ENCODE data around the gene UFC1.
A peak's percentile ranks its signal among the peaks of the same experiment; 100 is the strongest.

Gene UFC1

DNA sequence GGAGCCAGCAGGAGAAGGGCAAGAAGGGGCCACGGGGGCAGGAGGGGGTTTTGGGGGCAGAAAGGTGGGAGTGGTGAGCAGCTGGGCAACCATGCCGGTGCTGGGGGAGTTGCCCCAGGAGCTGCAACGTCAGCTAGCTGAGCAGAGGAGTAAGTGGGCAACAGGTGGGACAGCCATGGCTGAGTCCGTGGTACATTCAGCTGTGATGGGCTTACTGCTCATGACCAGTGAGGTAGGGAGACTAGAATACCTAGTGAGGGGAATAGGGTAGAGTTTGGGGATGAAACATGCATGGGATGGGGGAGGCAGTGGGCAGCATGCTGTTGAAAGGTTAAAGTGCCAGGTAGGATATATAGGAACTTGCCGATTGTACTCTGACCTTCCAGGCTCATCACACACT is 7.9 kb downstream of the UFC1 start:
- peaks cover 0 to 41% (median 35%) of the 10 kb centered on the region in 4 experiments for H3K4me1 ChIP-seq (ENCODE audit: control extremely low read depth in 1 of 4, control insufficient read depth in 4 of 4, insufficient read depth in 4 of 4, low read length in 3 of 4)
- H3K27me3 ChIP-seq (replicated peaks in 2 of 5; ENCODE audit: control insufficient read depth in 4 of 5, insufficient read depth in 5 of 5, low read length in 4 of 5): no peaks in the 10 kb centered on the region
- CTCF ChIA-PET: interaction anchor here (1.1 to 1.7 kb wide), 5 partner anchors 10 to 152 kb away, joined by 3 to 12 read pairs (median 3); partner anchors contain the start of genes ADAMTS4, ARHGAP30 and SDHC
- no peak overlapping the region for H3K4me3 ChIP-seq (ENCODE audit: control insufficient read depth in 1 of 7, extremely low read depth in 1 of 7, insufficient read depth in 4 of 7, low read depth in 2 of 7, low read length in 6 of 7)
- DNase-seq: no peak
- H3K27ac ChIP-seq (ENCODE audit: insufficient read depth in 1 of 2, low read depth in 1 of 2, low read length in 2 of 2, poor library complexity in 1 of 2, severe bottlenecking in 2 of 2): peak overlapping the region in 1 of 2 experiments; percentile 90
- WGBS (ENCODE audit: insufficient coverage): 96% methylated on average over 4 of the region's 5 CpGs
- no peaks in the 10 kb centered on the region for H3K9me3 ChIP-seq (ENCODE audit: control extremely low read depth in 1 of 5, control insufficient read depth in 4 of 5, insufficient read depth in 2 of 5, low read depth in 1 of 5, low read length in 4 of 5)
- peaks cover 8 to 66% (median 32%) of the 10 kb centered on the region in 4 experiments for H3K36me3 ChIP-seq (ENCODE audit: control insufficient read depth in 4 of 4, insufficient read depth in 4 of 4, low read length in 3 of 4)
- POLR2A ChIA-PET: no interaction called here

DNA sequence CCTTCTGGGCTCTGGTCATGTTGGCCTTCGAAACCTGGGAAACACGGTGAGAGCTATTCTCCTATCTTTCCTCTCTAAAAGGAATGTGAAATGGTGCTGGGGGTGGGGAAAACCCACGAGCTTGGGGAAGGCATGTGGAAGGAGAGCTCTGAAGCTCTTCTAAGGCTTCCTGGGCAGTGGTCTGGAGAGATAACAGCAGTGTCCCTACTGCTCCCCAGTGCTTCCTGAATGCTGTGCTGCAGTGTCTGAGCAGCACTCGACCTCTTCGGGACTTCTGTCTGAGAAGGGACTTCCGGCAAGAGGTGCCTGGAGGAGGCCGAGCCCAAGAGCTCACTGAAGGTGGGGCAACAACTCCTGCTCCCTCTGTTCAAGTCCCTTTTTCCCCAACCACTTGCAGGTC is 8.3 kb downstream of the UFC1 start:
- CTCF ChIA-PET: interaction anchor here (1.1 to 1.7 kb wide), 5 partner anchors 9 to 152 kb away, joined by 3 to 12 read pairs (median 3); partner anchors contain the start of genes ADAMTS4, ARHGAP30 and SDHC
- H3K27ac ChIP-seq (ENCODE audit: insufficient read depth in 1 of 2, low read depth in 1 of 2, low read length in 2 of 2, poor library complexity in 1 of 2, severe bottlenecking in 2 of 2): peak overlapping the region in 1 of 2 experiments; percentile 28
- POLR2A ChIA-PET: no interaction called here
- no peak for DNase-seq
- H3K4me3 ChIP-seq (ENCODE audit: control insufficient read depth in 1 of 7, extremely low read depth in 1 of 7, insufficient read depth in 4 of 7, low read depth in 2 of 7, low read length in 6 of 7): no peak overlapping the region
- no peaks in the 10 kb centered on the region for H3K9me3 ChIP-seq (ENCODE audit: control extremely low read depth in 1 of 5, control insufficient read depth in 4 of 5, insufficient read depth in 2 of 5, low read depth in 1 of 5, low read length in 4 of 5)
- H3K27me3 ChIP-seq (replicated peaks in 2 of 5; ENCODE audit: control insufficient read depth in 4 of 5, insufficient read depth in 5 of 5, low read length in 4 of 5): no peaks in the 10 kb centered on the region
- WGBS (ENCODE audit: insufficient coverage): 93% methylated on average over 5 of the region's 7 CpGs
- peaks cover 0 to 45% (median 39%) of the 10 kb centered on the region in 4 experiments for H3K4me1 ChIP-seq (ENCODE audit: control extremely low read depth in 1 of 4, control insufficient read depth in 4 of 4, insufficient read depth in 4 of 4, low read length in 3 of 4)
- peaks cover 8 to 62% (median 30%) of the 10 kb centered on the region in 4 experiments for H3K36me3 ChIP-seq (ENCODE audit: control insufficient read depth in 4 of 4, insufficient read depth in 4 of 4, low read length in 3 of 4)

DNA sequence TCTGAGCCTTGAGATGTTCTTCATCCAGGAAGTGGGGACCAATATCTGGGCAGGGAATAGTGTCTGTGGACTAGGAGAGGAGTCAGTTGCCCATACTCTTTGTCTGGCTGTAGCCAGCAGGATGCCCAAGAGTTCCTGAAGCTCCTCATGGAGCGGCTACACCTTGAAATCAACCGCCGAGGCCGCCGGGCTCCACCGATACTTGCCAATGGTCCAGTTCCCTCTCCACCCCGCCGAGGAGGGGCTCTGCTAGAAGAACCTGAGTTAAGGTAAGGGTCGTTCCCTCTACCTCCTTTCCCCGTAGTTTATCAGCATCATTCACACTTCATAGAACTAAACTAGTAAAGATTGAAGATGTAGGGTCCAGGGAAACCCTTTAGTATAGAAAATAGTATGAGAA is 9.0 kb downstream of the UFC1 start:
- Histone ChIP-seq H3K4me3 (ENCODE audit: control insufficient read depth in 1 of 7, extremely low read depth in 1 of 7, insufficient read depth in 4 of 7, low read depth in 2 of 7, low read length in 6 of 7) (no peak overlapping the region), H3K36me3 (ENCODE audit: control insufficient read depth in 4 of 4, insufficient read depth in 4 of 4, low read length in 3 of 4) (peaks cover 3 to 57% (median 25%) of the 10 kb centered on the region in 4 experiments), H3K9me3 (ENCODE audit: control extremely low read depth in 1 of 5, control insufficient read depth in 4 of 5, insufficient read depth in 2 of 5, low read depth in 1 of 5, low read length in 4 of 5) (no peaks in the 10 kb centered on the region), H3K27ac (ENCODE audit: insufficient read depth in 1 of 2, low read depth in 1 of 2, low read length in 2 of 2, poor library complexity in 1 of 2, severe bottlenecking in 2 of 2) (no peak overlapping the region), H3K27me3 (replicated peaks in 2 of 5; ENCODE audit: control insufficient read depth in 4 of 5, insufficient read depth in 5 of 5, low read length in 4 of 5) (no peaks in the 10 kb centered on the region), H3K4me1 (ENCODE audit: control extremely low read depth in 1 of 4, control insufficient read depth in 4 of 4, insufficient read depth in 4 of 4, low read length in 3 of 4) (peaks cover 3 to 48% (median 42%) of the 10 kb centered on the region in 4 experiments)
- ChIA-PET POLR2A (no interaction called here), CTCF (interaction anchor here (1.1 to 1.7 kb wide), 4 partner anchors 9 to 92 kb away, joined by 3 to 12 read pairs (median 4); partner anchors contain the start of genes ADAMTS4 and ARHGAP30)
- 91% methylated on average over 5 of the region's 10 CpGs for WGBS (ENCODE audit: insufficient coverage)
- DNase-seq: no peak

DNA sequence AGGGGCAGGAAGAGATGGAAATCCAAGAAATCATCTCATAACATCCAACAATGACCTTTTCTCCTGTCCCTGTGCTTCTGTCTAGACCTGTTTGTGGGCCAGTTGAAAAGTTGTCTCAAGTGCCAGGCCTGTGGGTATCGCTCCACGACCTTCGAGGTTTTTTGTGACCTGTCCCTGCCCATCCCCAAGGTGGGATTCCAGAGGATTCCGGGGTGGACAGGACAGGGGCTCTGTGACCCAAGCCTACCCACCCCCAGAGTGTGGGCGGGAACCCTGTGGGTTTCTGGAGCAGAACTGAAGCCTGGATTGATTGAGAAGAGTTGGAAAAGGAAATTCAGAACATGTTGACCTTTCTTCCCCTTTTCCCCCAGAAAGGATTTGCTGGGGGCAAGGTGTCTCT is 10.0 kb downstream of the UFC1 start:
- Histone ChIP-seq H3K4me1 (ENCODE audit: control extremely low read depth in 1 of 4, control insufficient read depth in 4 of 4, insufficient read depth in 4 of 4, low read length in 3 of 4) (peaks cover 3 to 44% (median 39%) of the 10 kb centered on the region in 4 experiments), H3K4me3 (ENCODE audit: control insufficient read depth in 1 of 7, extremely low read depth in 1 of 7, insufficient read depth in 4 of 7, low read depth in 2 of 7, low read length in 6 of 7) (no peak overlapping the region), H3K9me3 (ENCODE audit: control extremely low read depth in 1 of 5, control insufficient read depth in 4 of 5, insufficient read depth in 2 of 5, low read depth in 1 of 5, low read length in 4 of 5) (no peaks in the 10 kb centered on the region), H3K27ac (ENCODE audit: insufficient read depth in 1 of 2, low read depth in 1 of 2, low read length in 2 of 2, poor library complexity in 1 of 2, severe bottlenecking in 2 of 2) (peak overlapping the region in 1 of 2 experiments; percentile 98), H3K27me3 (replicated peaks in 2 of 5; ENCODE audit: control insufficient read depth in 4 of 5, insufficient read depth in 5 of 5, low read length in 4 of 5) (no peaks in the 10 kb centered on the region), H3K36me3 (ENCODE audit: control insufficient read depth in 4 of 4, insufficient read depth in 4 of 4, low read length in 3 of 4) (peaks cover 0 to 52% (median 22%) of the 10 kb centered on the region in 4 experiments)
- POLR2A ChIA-PET: no interaction called here
- CTCF ChIA-PET: interaction anchor here (2.2 to 6.1 kb wide), 3 partner anchors 9 to 14 kb away, joined by 10 to 45 read pairs (median 12); partner anchors contain the start of genes B4GALT3 and UFC1
- WGBS (ENCODE audit: insufficient coverage): 100% methylated on average over 4 of the region's 5 CpGs
- DNase-seq: no peak

DNA sequence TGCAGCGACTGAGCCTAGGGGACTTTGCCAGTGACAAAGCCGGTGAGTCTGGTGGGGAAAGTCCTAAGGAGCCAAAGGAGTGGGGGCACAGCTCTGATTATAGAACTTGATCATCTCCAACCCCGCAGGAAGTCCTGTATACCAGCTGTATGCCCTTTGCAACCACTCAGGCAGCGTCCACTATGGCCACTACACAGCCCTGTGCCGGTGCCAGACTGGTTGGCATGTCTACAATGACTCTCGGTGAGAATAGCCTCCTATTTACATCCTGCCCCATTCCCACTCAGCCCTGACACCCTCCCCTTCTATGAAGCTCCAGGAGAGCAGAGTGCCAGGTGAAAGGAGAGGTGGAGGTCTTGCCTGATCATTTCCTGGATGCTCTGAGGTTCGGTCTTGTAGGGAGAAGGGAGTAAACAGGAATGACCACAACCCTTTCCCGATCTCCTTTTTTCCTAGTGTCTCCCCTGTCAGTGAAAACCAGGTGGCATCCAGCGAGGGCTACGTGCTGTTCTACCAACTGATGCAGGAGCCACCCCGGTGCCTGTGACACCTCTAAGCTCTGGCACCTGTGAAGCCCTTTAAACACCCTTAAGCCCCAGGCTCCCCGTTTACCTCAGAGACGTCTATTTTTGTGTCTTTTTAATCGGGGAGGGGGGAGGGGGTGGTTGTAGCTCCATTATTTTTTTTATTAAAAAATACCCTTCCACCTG is 11.3 kb downstream of the UFC1 start:
- ChIA-PET CTCF (interaction anchor here (0.8 to 6.1 kb wide), 19 partner anchors 7 to 217 kb away, joined by 3 to 45 read pairs (median 6); partner anchors contain the start of genes ADAMTS4, B4GALT3, CFAP126 and KLHDC9), POLR2A (interaction anchor here (0.6 to 1.8 kb wide), 4 partner anchors 12 to 144 kb away, joined by 3 to 12 read pairs (median 4); partner anchors contain the start of genes B4GALT3, DEDD, F11R and UFC1)
- Histone ChIP-seq H3K36me3 (ENCODE audit: control insufficient read depth in 4 of 4, insufficient read depth in 4 of 4, low read length in 3 of 4) (peaks cover 5 to 56% (median 33%) of the 10 kb centered on the region in 4 experiments), H3K9me3 (ENCODE audit: control extremely low read depth in 1 of 5, control insufficient read depth in 4 of 5, insufficient read depth in 2 of 5, low read depth in 1 of 5, low read length in 4 of 5) (no peaks in the 10 kb centered on the region), H3K27ac (ENCODE audit: insufficient read depth in 1 of 2, low read depth in 1 of 2, low read length in 2 of 2, poor library complexity in 1 of 2, severe bottlenecking in 2 of 2) (peak overlapping the region; percentile 97 to 98), H3K4me3 (ENCODE audit: control insufficient read depth in 1 of 7, extremely low read depth in 1 of 7, insufficient read depth in 4 of 7, low read depth in 2 of 7, low read length in 6 of 7) (peak overlapping the region in 5 of 7 experiments; percentile 74 to 91 (median 77)), H3K4me1 (ENCODE audit: control extremely low read depth in 1 of 4, control insufficient read depth in 4 of 4, insufficient read depth in 4 of 4, low read length in 3 of 4) (peaks cover 3 to 37% (median 31%) of the 10 kb centered on the region in 4 experiments), H3K27me3 (replicated peaks in 2 of 5; ENCODE audit: control insufficient read depth in 4 of 5, insufficient read depth in 5 of 5, low read length in 4 of 5) (no peaks in the 10 kb centered on the region)
- no peak for DNase-seq
- WGBS (ENCODE audit: insufficient coverage): 100% methylated on average over 10 of the region's 14 CpGs

GRCh38 chr1:161165742-161166668 is 12.2 kb downstream of the UFC1 start, which contains the start of gene PPOX:
PPOX (plus strand) TSS chr1:161166426; CDS start chr1:161166848, 422 bp downstream.
- peaks cover 10 to 57% (median 41%) of the 10 kb centered on the region in 4 experiments for H3K36me3 ChIP-seq (ENCODE audit: control insufficient read depth in 4 of 4, insufficient read depth in 4 of 4, low read length in 3 of 4)
- no peaks in the 10 kb centered on the region for H3K27me3 ChIP-seq (replicated peaks in 2 of 5; ENCODE audit: control insufficient read depth in 4 of 5, insufficient read depth in 5 of 5, low read length in 4 of 5)
- ChIA-PET CTCF (interaction anchor here (0.6 to 6.1 kb wide), 31 partner anchors 8 to 216 kb away, joined by 3 to 45 read pairs (median 4); partner anchors contain the start of genes ADAMTS4, B4GALT3, CFAP126 and KLHDC9), POLR2A (interaction anchor here (1.1 to 1.8 kb wide), 3 partner anchors 11 to 33 kb away, joined by 3 to 12 read pairs (median 6); partner anchors contain the start of genes B4GALT3, DEDD and UFC1)
- H3K4me3 ChIP-seq (ENCODE audit: control insufficient read depth in 1 of 7, extremely low read depth in 1 of 7, insufficient read depth in 4 of 7, low read depth in 2 of 7, low read length in 6 of 7): peak within 1 kb of the TSS; percentile 53 to 91 (median 77)
- peak within 1 kb of the TSS; percentile 97 to 98 for H3K27ac ChIP-seq (ENCODE audit: insufficient read depth in 1 of 2, low read depth in 1 of 2, low read length in 2 of 2, poor library complexity in 1 of 2, severe bottlenecking in 2 of 2)
- peaks cover 3 to 29% (median 24%) of the 10 kb centered on the region in 4 experiments for H3K4me1 ChIP-seq (ENCODE audit: control extremely low read depth in 1 of 4, control insufficient read depth in 4 of 4, insufficient read depth in 4 of 4, low read length in 3 of 4)
- H3K9me3 ChIP-seq (ENCODE audit: control extremely low read depth in 1 of 5, control insufficient read depth in 4 of 5, insufficient read depth in 2 of 5, low read depth in 1 of 5, low read length in 4 of 5): no peaks in the 10 kb centered on the region
- WGBS (ENCODE audit: insufficient coverage): 0% methylated on average over 32 of the region's 54 CpGs
- DNase-seq: peak; percentile 97 to 99 (median 99)
